Neuronal stem cell (in vitro differentiated cells): ENCODE measurements around the gene RAP2C.

ENCODE experiments used
- DNase-seq: peaks from one replicate; pipeline ENCODE4 v3.0.0-alpha.2; 2013; ENCODE audit warnings: low spot score
- H2AFZ ChIP-seq: one replicate; pipeline ENCODE4 v1.6.1; 2013; ENCODE audit warnings: mild to moderate bottlenecking, low read length, inconsistent platforms
- H2AK5ac ChIP-seq: 2 replicates; pipeline ENCODE4 v1.6.1; 2013; ENCODE audit warnings: low read depth, mild to moderate bottlenecking, inconsistent platforms, low read length, moderate library complexity, mixed read lengths
- H2BK120ac ChIP-seq: 2 replicates; pipeline ENCODE4 v1.6.1; 2013; ENCODE audit warnings: low read depth, mild to moderate bottlenecking, inconsistent platforms, low read length, moderate library complexity, mixed read lengths
- H2BK12ac ChIP-seq: one replicate; pipeline ENCODE4 v1.6.1; 2013; ENCODE audit warnings: low read length, inconsistent platforms
- H2BK15ac ChIP-seq: 2 replicates; pipeline ENCODE4 v1.6.1; 2013; ENCODE audit warnings: mild to moderate bottlenecking, low read length, inconsistent platforms, mixed read lengths
- H2BK5ac ChIP-seq: one replicate; pipeline ENCODE4 v1.6.1; 2013; ENCODE audit warnings: inconsistent platforms, mild to moderate bottlenecking, low read length, moderate library complexity
- H3K14ac ChIP-seq: one replicate; pipeline ENCODE4 v1.6.1; 2013; ENCODE audit warnings: low read length, inconsistent platforms
- H3K18ac ChIP-seq: 2 replicates; pipeline ENCODE4 v1.6.1; 2013; ENCODE audit warnings: low read length, inconsistent platforms
- H3K23ac ChIP-seq: 2 replicates; pipeline ENCODE4 v1.6.1; 2013; ENCODE audit warnings: low read depth, mild to moderate bottlenecking, mixed read lengths, low read length, inconsistent platforms; ENCODE audit not compliant: poor library complexity
- H3K27ac ChIP-seq: replicated peaks from 3 replicates; pipeline ENCODE4 v1.5.1; 2013; ENCODE audit warnings: low read length, inconsistent platforms
- H3K27me3 ChIP-seq, 3 experiments: 2 replicates each; pipeline ENCODE4 v1.6.1; 2013; ENCODE audit warnings: low read length in 3 of 3, mild to moderate bottlenecking in 2 of 3, inconsistent platforms in 1 of 3, low read depth in 1 of 3, mixed read lengths in 1 of 3, moderate library complexity in 1 of 3; ENCODE audit not compliant: control insufficient read depth in 3 of 3, insufficient read depth in 3 of 3
- H3K36me3 ChIP-seq, 2 donors: replicated peaks in 1 of 2; 2 replicates each; pipeline ENCODE4 v1.6.1; 2013; ENCODE audit warnings: low read length in 2 of 2; ENCODE audit not compliant: control insufficient read depth in 2 of 2, insufficient read depth in 2 of 2
- H3K4ac ChIP-seq: 2 replicates; pipeline ENCODE4 v1.6.1; 2013; ENCODE audit warnings: inconsistent platforms, mild to moderate bottlenecking, low read length, moderate library complexity
- H3K4me1 ChIP-seq, 2 donors: 1 replicate in 1 of 2; 2 replicates in 1 of 2; pipeline ENCODE4 v1.6.1; 2013; ENCODE audit warnings: low read length in 2 of 2, low read depth in 1 of 2; ENCODE audit not compliant: control insufficient read depth in 2 of 2, insufficient read depth in 1 of 2
- H3K4me2 ChIP-seq: one replicate; pipeline ENCODE4 v1.6.1; 2013; ENCODE audit warnings: mild to moderate bottlenecking, low read length, inconsistent platforms; ENCODE audit not compliant: insufficient read depth, poor library complexity, severe bottlenecking
- H3K4me3 ChIP-seq, 2 donors: 2 replicates each; pipeline ENCODE4 v1.5.1; 2013; ENCODE audit warnings: low read length in 2 of 2, mild to moderate bottlenecking in 2 of 2, inconsistent platforms in 1 of 2, moderate library complexity in 1 of 2
- H3K79me1 ChIP-seq: one replicate; pipeline ENCODE4 v1.6.1; 2013; ENCODE audit warnings: low read depth, mild to moderate bottlenecking, inconsistent platforms, low read length, moderate library complexity
- H3K9ac ChIP-seq: one replicate; pipeline ENCODE4 v1.6.1; 2013; ENCODE audit warnings: mild to moderate bottlenecking, low read depth, low read length, inconsistent platforms; ENCODE audit not compliant: poor library complexity
- H3K9me3 ChIP-seq, 2 donors: replicated peaks in 1 of 2; 2 replicates each; pipeline versions ENCODE3 to v1.6.1; 2013; ENCODE audit warnings: low read length in 2 of 2, mild to moderate bottlenecking in 2 of 2, inconsistent platforms in 1 of 2, low read depth in 1 of 2, mixed read lengths in 1 of 2, moderate library complexity in 1 of 2; ENCODE audit not compliant: control insufficient read depth in 2 of 2, insufficient read depth in 1 of 2
- H4K8ac ChIP-seq: one replicate; pipeline ENCODE4 v1.6.1; 2013; ENCODE audit warnings: low read depth, mild to moderate bottlenecking, inconsistent platforms, low read length, moderate library complexity
- H4K91ac ChIP-seq: one replicate; pipeline ENCODE4 v1.6.1; 2013; ENCODE audit warnings: low read length, low read depth, mild to moderate bottlenecking, inconsistent platforms; ENCODE audit not compliant: poor library complexity
- WGBS, 2 donors: extraction: QIAGEN DNeasy Blood & Tissue Kit; methylation state at CpG; one replicate each; pipeline ENCODE4 v1.1.7; 2013; ENCODE audit warnings: missing lambda C conversion rate in 2 of 2, mixed read lengths in 1 of 2; ENCODE audit not compliant: insufficient read length in 2 of 2, insufficient replicate concordance in 1 of 2; ENCODE audit errors: extremely low coverage in 2 of 2; 5-methylcytosine and 5-hydroxymethylcytosine counted together

The RAP2C gene

DNA sequence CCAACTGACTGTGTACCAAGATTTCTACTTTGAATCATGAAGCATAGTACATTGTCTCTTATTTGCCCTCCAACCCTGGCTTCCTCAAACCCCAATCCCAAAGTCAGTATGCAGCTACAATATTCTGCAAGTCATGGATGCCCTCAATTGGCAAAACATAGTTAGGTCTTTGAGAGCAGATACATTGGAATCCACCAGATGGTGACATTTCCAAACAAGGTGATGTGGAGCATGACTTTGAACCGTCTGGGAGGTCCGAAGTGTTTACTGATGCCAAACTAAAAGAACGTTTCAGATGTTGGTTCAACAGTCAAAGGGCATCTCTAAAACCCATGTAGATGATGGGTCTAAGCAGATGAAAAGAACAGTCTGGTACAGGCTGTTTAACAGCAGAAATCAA, 47.8 kb downstream of the RAP2C start:
- H3K14ac ChIP-seq, result no peak overlapping the region
- no peak overlapping the region for H3K4ac ChIP-seq
- no peaks in the 10 kb centered on the region for H3K79me1 ChIP-seq
- H3K4me2 ChIP-seq, result no peak overlapping the region
- H3K27me3 ChIP-seq, result peaks cover 0 to 17% (median 0%) of the 10 kb centered on the region in 3 experiments
- H3K18ac ChIP-seq, result no peak overlapping the region
- H3K27ac ChIP-seq, result no peak overlapping the region
- H2BK12ac ChIP-seq, result no peak overlapping the region
- no peak overlapping the region for H2BK15ac ChIP-seq
- no peak overlapping the region for H4K8ac ChIP-seq
- DNase-seq, result no peak
- WGBS, 2 donors, result no CpG with 5 or more reads among the region's 3 CpGs
- no peaks in the 10 kb centered on the region for H3K36me3 ChIP-seq
- no peak overlapping the region for H2BK5ac ChIP-seq
- H2AK5ac ChIP-seq, result no peak overlapping the region
- H4K91ac ChIP-seq, result no peak overlapping the region
- H3K9ac ChIP-seq, result no peak overlapping the region
- no peak overlapping the region for H3K4me3 ChIP-seq
- H3K4me1 ChIP-seq, result no peaks in the 10 kb centered on the region
- no peaks in the 10 kb centered on the region for H3K9me3 ChIP-seq
- H3K23ac ChIP-seq, result no peak overlapping the region
- H2AFZ ChIP-seq, result no peak overlapping the region
- H2BK120ac ChIP-seq, result no peak overlapping the region

DNA sequence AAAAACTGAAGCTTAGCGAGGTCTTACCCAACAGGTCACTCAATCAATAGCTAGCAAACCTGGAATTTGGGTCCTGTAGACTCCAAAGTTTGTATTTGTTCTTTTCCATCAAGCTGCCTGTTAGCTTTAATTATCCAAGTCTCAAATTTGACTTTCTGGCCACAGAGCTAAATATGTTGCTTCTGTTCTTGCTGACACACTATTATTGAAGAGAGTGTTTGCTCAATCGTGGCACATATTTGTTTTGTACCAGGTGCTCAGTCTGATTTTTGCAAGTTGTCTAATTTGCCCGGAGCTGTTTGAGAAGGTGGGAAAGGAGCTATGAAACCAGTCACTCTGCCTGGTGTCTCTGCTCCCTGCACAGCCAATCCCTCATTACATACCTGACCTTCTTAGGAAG, 49.7 kb downstream of the RAP2C start:
- no peaks in the 10 kb centered on the region for H3K4me1 ChIP-seq
- H3K4ac ChIP-seq, result no peak overlapping the region
- no peak overlapping the region for H3K14ac ChIP-seq
- no peak overlapping the region for H3K18ac ChIP-seq
- H3K27ac ChIP-seq, result no peak overlapping the region
- no peak overlapping the region for H2AK5ac ChIP-seq
- H2AFZ ChIP-seq, result no peak overlapping the region
- H3K36me3 ChIP-seq, result no peaks in the 10 kb centered on the region
- peaks cover 0 to 17% (median 0%) of the 10 kb centered on the region in 3 experiments for H3K27me3 ChIP-seq
- no peak overlapping the region for H3K23ac ChIP-seq
- no peak overlapping the region for H3K9ac ChIP-seq
- no peak overlapping the region for H3K4me3 ChIP-seq
- no peaks in the 10 kb centered on the region for H3K79me1 ChIP-seq
- whole genome bisulfite sequencing, 2 donors, result no CpG with 5 or more reads among the region's 3 CpGs
- no peak overlapping the region for H2BK120ac ChIP-seq
- no peak overlapping the region for H2BK5ac ChIP-seq
- no peak overlapping the region for H2BK12ac ChIP-seq
- H3K9me3 ChIP-seq, result no peaks in the 10 kb centered on the region
- DNase-seq, result no peak
- no peak overlapping the region for H3K4me2 ChIP-seq
- no peak overlapping the region for H4K8ac ChIP-seq
- H4K91ac ChIP-seq, result no peak overlapping the region
- no peak overlapping the region for H2BK15ac ChIP-seq

DNA sequence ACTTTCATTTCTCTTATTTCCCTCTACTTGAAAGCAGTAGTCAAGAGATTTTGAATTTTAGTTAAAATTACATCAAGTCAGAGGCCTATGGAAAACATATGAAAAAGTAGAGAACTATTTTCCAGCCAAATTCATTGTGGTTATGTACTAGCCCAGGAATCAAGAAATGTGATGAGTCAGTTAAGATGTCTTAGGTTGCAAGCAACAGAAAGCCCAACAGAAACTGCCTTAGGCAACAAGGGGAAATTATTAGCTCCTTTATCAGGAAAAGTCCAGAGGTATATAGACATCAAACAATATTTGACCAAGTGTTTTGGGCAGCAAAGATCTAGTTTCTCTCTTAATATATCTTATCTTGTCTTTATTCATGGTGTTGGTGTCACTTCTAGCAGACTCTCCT, 53.6 kb downstream of the RAP2C start:
- Histone ChIP-seq H3K27ac (no peak overlapping the region), H4K8ac (no peak overlapping the region), H3K9ac (no peak overlapping the region), H3K4ac (no peak overlapping the region), H2AFZ (no peak overlapping the region), H2BK12ac (no peak overlapping the region), H3K23ac (no peak overlapping the region), H2BK15ac (no peak overlapping the region), H3K4me1 (no peaks in the 10 kb centered on the region), H3K4me3 (no peak overlapping the region), H3K9me3 (no peaks in the 10 kb centered on the region), H2BK120ac (no peak overlapping the region), H2BK5ac (no peak overlapping the region), H3K27me3 (peaks cover 0 to 10% (median 0%) of the 10 kb centered on the region in 3 experiments), H3K4me2 (no peak overlapping the region), H3K18ac (no peak overlapping the region), H2AK5ac (no peak overlapping the region), H3K36me3 (no peaks in the 10 kb centered on the region), H3K79me1 (no peaks in the 10 kb centered on the region), H3K14ac (no peak overlapping the region), H4K91ac (no peak overlapping the region)
- no peak for DNase-seq

DNA sequence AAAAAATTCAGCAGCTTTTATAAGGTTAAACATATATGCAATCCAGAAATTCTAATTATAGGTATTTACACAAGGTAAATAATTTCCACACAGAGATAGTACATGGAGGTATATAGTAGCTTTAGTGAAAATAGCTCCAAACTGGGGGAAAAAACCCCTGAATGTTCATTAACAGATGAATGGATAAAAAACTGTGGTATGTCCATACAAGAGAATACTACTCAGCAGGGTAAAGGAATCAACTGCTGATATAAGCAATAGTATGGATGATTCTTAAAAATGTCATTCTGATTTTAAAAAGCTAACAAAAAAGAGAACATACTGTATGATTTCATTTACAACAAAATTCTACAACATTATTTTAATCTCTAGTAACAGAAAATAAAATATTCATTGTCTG, 54.2 kb downstream of the RAP2C start:
- no peak overlapping the region for H2BK12ac ChIP-seq
- H3K36me3 ChIP-seq, result no peaks in the 10 kb centered on the region
- H3K79me1 ChIP-seq, result no peaks in the 10 kb centered on the region
- H3K4ac ChIP-seq, result no peak overlapping the region
- no peaks in the 10 kb centered on the region for H3K4me1 ChIP-seq
- H3K23ac ChIP-seq, result no peak overlapping the region
- H2BK120ac ChIP-seq, result no peak overlapping the region
- H2BK15ac ChIP-seq, result no peak overlapping the region
- H3K18ac ChIP-seq, result no peak overlapping the region
- no peak overlapping the region for H3K4me3 ChIP-seq
- no peak overlapping the region for H2AK5ac ChIP-seq
- no peaks in the 10 kb centered on the region for H3K9me3 ChIP-seq
- no peak overlapping the region for H3K4me2 ChIP-seq
- DNase-seq, result no peak
- no peak overlapping the region for H3K27ac ChIP-seq
- H4K91ac ChIP-seq, result no peak overlapping the region
- no peak overlapping the region for H3K9ac ChIP-seq
- H3K14ac ChIP-seq, result no peak overlapping the region
- H2BK5ac ChIP-seq, result no peak overlapping the region
- peaks cover 0 to 5% (median 0%) of the 10 kb centered on the region in 3 experiments for H3K27me3 ChIP-seq
- no peak overlapping the region for H4K8ac ChIP-seq
- H2AFZ ChIP-seq, result no peak overlapping the region
